GM08714 (cell line): ENCODE data around the gene P2RX2.

ENCODE experiments used
- H3K4me3 ChIP-seq: fragments of 200-500 bp; sonication (Bioruptor generic); 2 replicates; pipeline ENCODE4 v1.5.1; 2014; ENCODE audit warnings: mild to moderate bottlenecking, low read length, inconsistent platforms
- ZNF274 ChIP-seq: IDR thresholded peaks from 2 replicates; pipeline ENCODE4 v1.6.1; 2012; ENCODE audit warnings: mild to moderate bottlenecking, low read depth, low read length

P2RX2 gene

DNA sequence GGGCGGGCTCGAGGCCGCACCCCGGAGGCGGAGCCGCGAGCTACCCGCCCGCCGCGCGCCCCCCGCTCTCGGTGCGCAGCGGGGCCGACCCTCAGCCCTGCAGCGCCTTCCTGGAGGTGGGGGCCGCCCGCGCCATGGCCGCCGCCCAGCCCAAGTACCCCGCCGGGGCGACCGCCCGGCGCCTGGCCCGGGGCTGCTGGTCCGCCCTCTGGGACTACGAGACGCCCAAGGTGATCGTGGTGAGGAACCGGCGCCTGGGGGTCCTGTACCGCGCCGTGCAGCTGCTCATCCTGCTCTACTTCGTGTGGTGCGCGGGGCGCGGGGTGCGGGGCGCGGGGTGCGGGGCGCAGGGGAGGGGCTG is at the start of gene P2RX2:
TSS of gene P2RX2 (plus strand) at position 94 of the 361 bp plus-strand sequence. CDS start at position 135, 41 bp downstream.
- H3K4me3 ChIP-seq, result no peak within 1 kb of the TSS
- TF ChIP-seq ZNF274, result no peak

DNA sequence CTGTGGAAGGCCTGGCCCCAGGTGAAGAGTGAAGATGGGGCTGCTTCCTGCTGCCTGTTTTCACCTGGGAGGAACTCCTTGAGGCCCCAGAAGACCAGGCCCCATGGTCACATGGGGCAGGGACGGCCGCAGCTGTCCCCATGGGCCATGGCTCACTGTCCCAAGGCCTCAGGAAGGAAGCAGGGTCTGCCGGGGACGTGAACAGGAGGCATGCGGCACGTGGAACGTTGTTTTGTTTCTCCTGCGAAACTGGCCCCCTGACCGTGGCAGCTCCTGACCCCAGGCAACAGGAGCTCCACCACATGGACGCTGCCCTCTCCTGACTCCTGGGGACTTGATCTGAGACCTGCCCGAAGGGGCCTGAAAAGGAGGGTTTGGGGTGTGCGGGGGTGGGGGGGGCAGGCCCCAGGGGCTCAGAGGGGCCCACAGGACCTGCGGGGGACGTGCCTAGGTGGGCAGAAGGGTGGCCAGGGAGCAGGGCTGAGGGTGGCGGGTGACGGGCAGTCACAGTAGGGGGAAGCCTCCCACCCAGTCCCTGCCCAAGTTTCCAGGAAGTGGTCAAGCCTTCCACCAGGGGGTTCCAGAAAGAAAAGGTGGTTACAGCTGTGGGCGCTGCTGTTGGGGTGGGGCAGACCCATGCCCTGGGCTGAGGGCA is 49.6 kb upstream of the P2RX2 start:
- TF ChIP-seq ZNF274, result no peak
- H3K4me3 ChIP-seq, result no peak overlapping the region

DNA sequence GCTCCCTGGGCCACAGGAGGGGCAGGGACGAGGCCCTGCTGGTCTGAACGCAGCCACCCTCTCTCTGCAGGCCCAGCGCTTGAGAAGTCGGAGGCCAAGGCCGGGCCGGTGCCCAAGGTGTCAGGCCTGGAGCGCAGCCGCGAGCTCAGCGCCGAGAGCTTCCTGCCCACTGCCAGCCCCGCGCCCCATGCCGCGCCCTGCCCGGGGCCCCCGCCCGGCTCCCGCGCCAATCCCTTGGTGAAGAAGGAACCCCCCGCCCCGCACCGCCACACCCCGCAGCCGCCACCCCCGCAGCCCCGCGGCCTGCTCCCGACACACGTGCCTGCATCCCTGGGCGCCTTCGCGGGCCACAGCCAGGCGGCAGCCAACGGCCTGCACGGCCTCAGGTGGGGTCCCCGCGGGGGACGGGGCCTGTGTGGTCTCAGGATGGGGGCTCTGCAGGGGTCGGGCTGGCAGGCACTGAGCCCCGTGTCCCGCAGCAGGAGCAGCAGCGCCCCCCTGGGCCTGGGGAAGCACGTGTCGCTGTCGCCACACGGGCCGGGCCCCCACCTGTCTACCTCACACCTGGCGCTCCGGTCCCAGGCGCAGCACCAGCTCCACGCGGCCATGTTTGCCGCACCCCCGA is 48.6 kb upstream of the P2RX2 start:
- TF ChIP-seq ZNF274, result no peak
- no peak overlapping the region for H3K4me3 ChIP-seq

DNA sequence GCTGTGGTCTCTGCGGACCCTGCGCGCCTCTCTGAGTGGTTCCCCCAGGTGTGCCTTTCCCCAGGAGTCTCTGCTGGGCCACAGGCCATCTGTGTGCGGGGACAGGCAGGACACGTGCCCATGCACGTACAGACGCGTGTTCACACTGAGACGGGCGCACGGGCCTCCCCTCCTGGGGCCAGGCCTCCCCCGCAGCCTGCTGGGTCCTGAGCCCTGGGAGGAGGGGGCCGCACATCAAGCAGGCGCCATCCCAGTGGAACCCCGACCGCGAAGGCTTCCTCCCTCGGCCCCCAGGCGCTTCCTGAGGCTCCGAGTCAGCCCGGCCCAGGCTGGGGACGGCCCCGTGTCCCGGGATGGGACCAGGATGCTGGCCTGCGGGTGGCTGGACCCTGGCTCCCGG is 47.9 kb upstream of the P2RX2 start:
- no peak overlapping the region for H3K4me3 ChIP-seq

DNA sequence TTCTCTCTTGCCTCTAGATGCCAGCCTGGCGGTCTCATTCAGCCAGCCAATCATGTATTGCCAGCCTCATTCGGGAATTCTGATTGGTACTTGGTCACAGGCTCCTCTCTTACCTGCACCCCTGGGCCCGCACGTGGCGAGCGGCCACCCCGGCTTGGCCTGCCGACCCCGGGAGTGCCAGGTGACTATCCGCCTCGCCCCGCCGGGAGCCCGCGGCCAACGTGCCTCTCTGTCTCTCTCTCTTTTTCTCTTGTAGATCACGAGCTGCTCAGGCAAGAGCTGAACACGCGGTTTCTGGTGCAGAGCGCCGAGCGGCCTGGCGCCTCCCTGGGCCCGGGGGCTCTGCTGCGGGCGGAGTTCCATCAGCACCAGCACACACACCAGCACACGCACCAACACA is 47.5 kb upstream of the P2RX2 start:
- no peak for TF ChIP-seq ZNF274

More for the DNA sequence above, 47.9 kb upstream of the P2RX2 start:
- no peak for TF ChIP-seq ZNF274

DNA sequence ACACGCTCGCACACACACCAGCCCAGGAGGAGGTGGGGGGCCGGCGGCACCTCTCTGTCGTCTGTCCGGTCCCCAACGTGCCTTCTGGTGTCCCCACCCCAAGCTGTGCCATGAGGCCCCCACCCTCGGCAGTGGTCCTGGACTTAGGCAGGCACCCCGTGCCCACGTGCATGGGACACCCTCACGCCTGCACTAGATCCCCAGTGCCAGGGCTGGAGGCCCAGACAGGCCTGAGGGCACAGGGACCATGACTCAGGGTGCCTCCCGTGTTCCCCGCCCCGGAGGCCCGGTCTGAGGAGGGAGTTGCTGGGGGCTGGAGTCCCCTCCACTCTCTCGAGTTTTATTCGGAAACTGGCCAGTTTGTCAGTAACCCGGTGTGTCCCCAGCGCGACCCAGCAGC is 47.0 kb upstream of the P2RX2 start:
- no peak for TF ChIP-seq ZNF274
- H3K4me3 ChIP-seq, result no peak overlapping the region

More for the DNA sequence above, 47.5 kb upstream of the P2RX2 start:
- no peak overlapping the region for H3K4me3 ChIP-seq

DNA sequence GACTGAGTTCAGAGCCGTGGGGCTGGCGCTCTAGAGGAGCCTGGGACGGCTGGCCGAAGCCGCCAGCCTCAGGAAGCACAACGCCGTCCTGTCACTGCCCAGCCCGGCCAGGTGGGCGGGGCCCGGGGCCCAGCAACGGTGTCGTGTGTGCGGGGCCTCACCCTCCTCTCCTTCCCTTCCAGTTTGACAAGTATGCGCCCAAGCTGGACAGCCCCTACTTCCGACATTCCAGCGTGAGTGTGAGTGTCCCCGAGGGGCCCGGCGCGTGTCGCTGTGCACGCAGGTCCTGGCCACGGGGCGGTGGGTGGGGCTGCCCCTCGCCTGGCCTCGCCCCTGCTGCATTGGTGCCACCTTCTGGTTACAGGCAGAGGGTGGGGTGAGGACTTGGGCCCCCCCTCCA is 46.5 kb upstream of the P2RX2 start:
- no peak for TF ChIP-seq ZNF274
- no peak overlapping the region for H3K4me3 ChIP-seq

DNA sequence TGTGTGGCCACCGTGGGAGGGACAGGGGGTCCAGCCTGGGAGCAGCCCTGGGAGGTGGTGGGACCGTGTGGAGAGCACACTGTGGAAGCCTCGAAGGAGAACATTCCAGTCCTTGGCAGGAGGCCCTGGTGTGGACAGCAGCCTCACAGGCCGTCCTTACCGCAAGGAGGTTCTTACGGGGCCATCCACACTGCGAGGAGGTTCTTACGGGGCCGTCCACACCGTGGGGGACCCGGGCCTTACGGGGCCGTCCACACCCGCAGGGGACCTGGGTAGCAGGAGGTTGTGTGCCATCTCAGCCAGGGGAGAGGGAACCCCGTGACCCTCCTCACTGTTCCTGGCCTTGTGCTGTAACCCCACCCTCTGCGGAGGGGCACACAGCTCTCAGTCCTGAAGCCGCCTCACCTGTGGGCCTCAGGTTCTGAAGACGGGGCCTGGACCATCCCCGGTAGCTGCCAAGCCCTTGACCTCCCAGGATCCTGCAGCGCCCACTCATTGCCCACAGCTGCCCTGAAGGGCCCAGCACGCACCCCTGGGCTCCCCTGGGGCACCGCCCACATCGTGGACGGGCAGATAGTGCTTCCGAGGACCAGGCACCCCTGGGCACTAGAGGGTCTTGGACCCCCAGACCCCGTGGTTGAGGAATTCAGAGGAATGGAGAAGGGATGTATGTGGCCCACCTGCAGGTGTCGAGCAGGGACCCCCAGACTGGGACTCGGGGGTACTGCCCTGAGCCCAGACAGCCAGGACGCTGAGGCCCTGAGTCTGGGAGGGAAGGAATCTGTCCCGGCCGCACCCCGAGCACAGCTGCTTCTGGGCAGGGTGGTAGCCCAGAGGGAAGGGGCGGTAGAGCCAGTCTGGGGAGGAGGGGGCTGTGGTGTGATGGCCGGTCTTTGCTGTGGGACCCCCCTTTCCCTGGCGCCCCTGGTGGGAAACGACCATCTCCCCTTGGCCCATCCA is 45.5 kb upstream of the P2RX2 start:
- no peak overlapping the region for H3K4me3 ChIP-seq
- no peak for TF ChIP-seq ZNF274

DNA sequence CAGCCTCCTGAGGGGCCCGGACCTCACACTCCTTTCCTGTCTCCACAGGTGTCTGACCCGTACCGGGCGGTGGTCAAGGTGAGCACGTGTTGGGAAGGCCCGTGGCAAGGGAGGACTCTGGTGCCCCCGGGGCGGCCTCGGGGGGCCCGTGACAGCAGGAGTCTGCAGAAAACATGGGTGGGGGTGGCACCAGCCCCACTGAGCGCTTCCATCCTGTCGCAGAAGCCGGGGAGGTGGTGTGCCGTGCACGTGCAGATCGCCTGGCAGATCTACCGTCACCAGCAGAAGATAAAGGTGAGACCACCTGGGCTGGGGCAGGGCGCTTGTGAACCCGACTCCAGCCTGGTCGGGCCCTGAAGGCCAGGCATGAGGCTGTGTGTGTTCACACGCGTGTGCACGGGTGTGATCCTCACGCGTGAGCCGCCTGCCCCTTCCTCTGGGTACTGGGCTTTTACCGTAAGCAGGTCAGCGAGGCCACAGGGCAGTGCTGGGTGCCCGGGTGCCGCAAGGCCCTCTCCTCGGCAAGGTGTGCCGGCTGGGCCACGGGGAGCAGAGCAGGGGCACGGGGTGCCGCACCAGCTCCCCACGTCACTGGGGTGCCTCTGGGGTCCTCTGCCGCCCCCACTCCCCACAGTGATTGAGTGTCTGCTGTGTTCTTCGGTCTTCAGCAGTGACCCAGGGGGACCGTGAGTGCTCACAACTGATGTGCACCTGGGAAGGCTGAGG is 44.1 kb upstream of the P2RX2 start:
- TF ChIP-seq ZNF274, result no peak
- no peak overlapping the region for H3K4me3 ChIP-seq

DNA sequence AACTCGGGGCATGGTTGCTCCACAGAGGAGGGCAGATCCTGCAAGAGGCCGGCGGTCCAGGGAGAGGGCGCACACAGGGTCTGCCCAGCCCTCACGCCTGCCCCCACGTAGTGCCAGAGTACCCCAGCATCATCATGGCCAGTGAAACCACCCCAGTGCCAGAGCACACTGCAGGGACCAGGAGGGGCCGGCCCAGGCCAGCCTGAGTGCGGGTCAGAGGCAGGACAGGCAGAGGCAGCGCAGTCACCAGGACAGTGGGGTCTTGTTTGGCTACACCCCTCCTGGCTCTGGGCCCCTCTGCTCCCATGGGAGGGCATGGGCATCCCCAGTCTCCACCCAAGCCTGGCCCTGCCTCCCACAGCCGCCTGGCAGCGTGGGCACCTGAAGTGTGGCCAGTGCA is 42.9 kb upstream of the P2RX2 start:
- no peak for TF ChIP-seq ZNF274
- H3K4me3 ChIP-seq, result no peak overlapping the region

DNA sequence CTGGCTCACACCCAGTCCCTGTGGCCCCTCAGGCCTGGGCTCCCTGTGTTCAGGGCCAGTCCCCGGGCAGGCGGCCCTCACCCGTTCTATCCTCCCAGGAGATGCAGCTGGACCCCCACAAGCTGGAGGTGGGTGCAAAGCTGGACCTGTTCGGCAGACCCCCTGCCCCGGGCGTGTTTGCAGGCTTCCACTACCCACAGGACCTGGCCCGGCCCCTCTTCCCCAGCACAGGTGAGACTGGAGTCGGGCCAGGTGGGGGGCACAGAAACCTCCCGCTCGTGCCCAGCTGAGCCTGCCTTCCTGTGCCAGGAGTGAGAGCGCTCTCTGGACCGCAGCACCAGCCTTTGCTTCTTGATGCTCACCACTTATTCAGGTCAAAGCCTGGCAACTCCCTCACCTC is 41.9 kb upstream of the P2RX2 start:
- TF ChIP-seq ZNF274, result no peak
- no peak overlapping the region for H3K4me3 ChIP-seq

DNA sequence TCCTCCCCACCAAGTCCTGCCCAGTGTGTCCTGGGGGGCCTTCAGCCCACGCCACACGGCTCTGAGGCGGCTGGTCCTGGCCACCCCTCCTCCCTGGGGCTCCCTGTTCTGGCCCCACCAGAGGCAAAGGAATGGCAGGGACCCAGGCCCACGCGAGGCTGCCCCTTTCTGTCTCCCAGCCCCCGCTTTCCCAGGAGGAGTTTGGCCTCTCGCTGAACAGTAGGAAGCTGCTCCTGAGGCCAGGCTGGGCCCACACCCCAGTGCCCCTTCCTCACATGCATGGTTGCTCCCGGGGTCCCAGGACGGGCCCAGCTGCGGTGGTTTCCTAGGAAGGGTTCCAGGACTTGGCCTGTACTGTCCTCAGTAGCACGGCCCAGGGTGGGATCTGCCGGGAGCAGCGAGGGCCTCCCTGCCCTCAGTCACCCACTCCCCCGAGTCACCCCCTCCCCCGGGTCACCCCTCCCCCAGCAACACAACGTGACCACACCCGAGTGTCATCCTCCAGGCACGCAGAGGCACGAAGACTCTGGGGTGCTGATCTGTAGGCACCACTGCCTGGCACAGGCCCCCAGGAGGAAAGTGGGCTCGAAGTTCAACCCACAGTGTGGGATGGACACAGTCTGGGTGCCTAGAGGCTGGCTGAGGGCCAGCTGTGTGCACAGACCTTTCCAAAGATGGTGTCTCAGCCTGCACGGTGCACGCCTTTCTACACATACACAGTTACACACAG is 41.2 kb upstream of the P2RX2 start:
- no peak for TF ChIP-seq ZNF274
- no peak overlapping the region for H3K4me3 ChIP-seq

DNA sequence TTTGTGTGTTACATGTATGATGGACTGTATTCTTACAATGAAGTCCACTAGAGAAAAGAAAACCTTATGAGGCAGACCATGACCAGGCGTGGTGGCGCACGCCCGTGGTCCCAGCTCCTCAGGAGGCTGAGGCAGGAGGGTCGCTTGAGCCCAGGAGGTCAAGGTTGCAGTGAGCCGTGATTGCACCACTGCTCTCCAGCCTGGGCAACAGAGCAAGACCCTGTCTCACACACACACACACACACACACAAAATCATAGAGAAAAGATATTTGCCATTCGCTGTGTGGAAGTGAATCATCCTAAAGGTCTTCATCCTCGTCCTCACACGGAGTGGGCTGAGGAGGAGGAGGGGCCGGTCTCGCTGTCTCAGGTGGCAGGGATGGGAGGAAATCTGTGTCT is 40.5 kb upstream of the P2RX2 start:
- TF ChIP-seq ZNF274, result no peak
- H3K4me3 ChIP-seq, result no peak overlapping the region
